Endothelial cell of umbilical vein (primary cell): ENCODE results near the gene ANKRD33. TPM values are rescaled to one million over a fixed set of nuclear protein-coding genes. Genes with fewer than 3 reads are reported as not detected.
A peak's percentile ranks its signal among the peaks of the same experiment; 100 is the strongest.

Source experiments
- BruUV-seq: library from RNA; stranded (reverse); fragments of 400-500 nt; replicated peaks from 2 replicates; lab custom pipeline; 2021; lab: Mats Ljungman, UMichigan
- CTCF ChIA-PET: fragments of 300-600, 350-600 bp; sonication (Branson Sonifier 250); formaldehyde crosslinking; loops from one replicate; lab custom pipeline; 2021; ENCODE audit warnings: antibody characterized with exemption, inconsistent platforms; lab: Charles Lee
- POLR2A ChIA-PET: fragments of 300-600, 350-600 bp; sonication (Branson Sonifier 250); formaldehyde crosslinking; loops from one replicate; lab custom pipeline; 2021; ENCODE audit warnings: antibody characterized with exemption, inconsistent platforms; lab: Charles Lee
- DNase-seq: peaks from one replicate; pipeline ENCODE4 v3.0.0-alpha.2; 2011; ENCODE audit warnings: low read depth, low spot score
- FAIRE-seq: peaks from 2 replicates; lab custom pipeline; 2011; peaks lifted over from hg19 to GRCh38; lab: Jason Lieb, UNC
- H2AFZ ChIP-seq: 2 replicates; pipeline ENCODE4 v1.6.0; 2012; ENCODE audit warnings: low read depth, low read length, control low read depth, inconsistent platforms
- H3K27ac ChIP-seq: 2 replicates; pipeline ENCODE4 v1.5.1; 2011; ENCODE audit warnings: low read depth, mild to moderate bottlenecking, control low read depth, low read length, moderate library complexity; ENCODE audit not compliant: insufficient read depth
- H3K27me3 ChIP-seq, 2 experiments: 2 replicates each; pipeline versions ENCODE4 v1.6.0 to v1.6.1; 2011; ENCODE audit warnings: low read length in 2 of 2, mixed read lengths in 1 of 2; ENCODE audit not compliant: control insufficient read depth in 2 of 2, insufficient read depth in 2 of 2
- H3K36me3 ChIP-seq, 2 experiments: 2 replicates in 1 of 2; 3 replicates in 1 of 2; pipeline ENCODE4 v1.5.1; 2011; ENCODE audit warnings: low read length in 2 of 2, mild to moderate bottlenecking in 1 of 2, moderate library complexity in 1 of 2; ENCODE audit not compliant: control insufficient read depth in 2 of 2, insufficient read depth in 2 of 2; ENCODE audit errors: extremely low read depth in 1 of 2
- H3K4me1 ChIP-seq: 3 replicates; pipeline ENCODE4 v1.5.1; 2011; ENCODE audit warnings: mild to moderate bottlenecking, low read length; ENCODE audit not compliant: control insufficient read depth, insufficient read depth; ENCODE audit errors: extremely low read depth
- H3K4me2 ChIP-seq: 2 replicates; pipeline ENCODE4 v1.6.1; 2011; ENCODE audit warnings: low read length, control low read depth, mixed read lengths; ENCODE audit not compliant: insufficient read depth
- H3K4me3 ChIP-seq, 3 experiments: fragments of 200-600 bp in 1 of 3; sonication (generic), shearing (Covaris generic) in 1 of 3; replicated peaks in 1 of 3; 2 replicates each; pipeline ENCODE4 v1.5.1; 2011 to 2016; ENCODE audit warnings: control low read depth in 3 of 3, low read length in 3 of 3, mild to moderate bottlenecking in 2 of 3, inconsistent platforms in 1 of 3, low read depth in 1 of 3, moderate library complexity in 1 of 3; ENCODE audit not compliant: insufficient read depth in 1 of 3
- H3K79me2 ChIP-seq: 2 replicates; pipeline ENCODE4 v1.6.0; 2012; ENCODE audit warnings: low read length, inconsistent platforms; ENCODE audit not compliant: control insufficient read depth, insufficient read depth
- H3K9ac ChIP-seq: replicated peaks from 2 replicates; pipeline ENCODE3; 2011; ENCODE audit warnings: low read length, control low read depth; ENCODE audit not compliant: insufficient read depth; ENCODE audit errors: extremely low read depth
- H3K9me1 ChIP-seq: replicated peaks from 3 replicates; pipeline ENCODE4 v1.6.0; 2011; ENCODE audit warnings: mild to moderate bottlenecking, low read length; ENCODE audit not compliant: control insufficient read depth, insufficient read depth; ENCODE audit errors: extremely low read depth
- H3K9me3 ChIP-seq: replicated peaks from 2 replicates; pipeline ENCODE4 v1.5.1; 2012; ENCODE audit warnings: low read length, inconsistent platforms; ENCODE audit not compliant: control insufficient read depth, insufficient read depth
- H4K20me1 ChIP-seq: replicated peaks from 2 replicates; pipeline ENCODE3; 2011; ENCODE audit warnings: mild to moderate bottlenecking, low read length; ENCODE audit not compliant: control insufficient read depth, insufficient read depth; ENCODE audit errors: extremely low read depth
- EZH2 ChIP-seq: IDR thresholded peaks from 2 replicates; pipeline ENCODE4 v1.6.1; 2012; ENCODE audit warnings: borderline replicate concordance, low read depth, mild to moderate bottlenecking, moderate library complexity, low read length, inconsistent platforms; ENCODE audit not compliant: severe bottlenecking
- FOS ChIP-seq: IDR thresholded peaks from 2 replicates; pipeline ENCODE4 v1.6.1; 2011; ENCODE audit warnings: mild to moderate bottlenecking, low read length, moderate library complexity, borderline replicate concordance; ENCODE audit not compliant: insufficient read depth
- GATA2 ChIP-seq: IDR thresholded peaks from 2 replicates; pipeline ENCODE4 v1.7.0; 2011; ENCODE audit warnings: low read depth, mild to moderate bottlenecking, moderate library complexity, mixed read lengths, low read length; ENCODE audit not compliant: insufficient read length, insufficient read depth
- JUN ChIP-seq: IDR thresholded peaks from 2 replicates; pipeline ENCODE4 v1.6.1; 2011; ENCODE audit warnings: borderline replicate concordance, low read depth; ENCODE audit not compliant: insufficient read length, insufficient read depth
- MAX ChIP-seq: IDR thresholded peaks from 2 replicates; pipeline ENCODE4 v1.6.1; 2011; ENCODE audit not compliant: insufficient read depth, insufficient read length
- MYC ChIP-seq: IDR thresholded peaks from one replicate; pipeline ENCODE4 v1.6.1; 2011; ENCODE audit warnings: mild to moderate bottlenecking, low read depth, low read length
- POLR2A ChIP-seq: IDR thresholded peaks from 2 replicates; pipeline ENCODE4 v1.6.1; 2012; ENCODE audit warnings: low read depth, mild to moderate bottlenecking, control low read depth, low read length
- POLR2AphosphoS5 ChIP-seq: IDR thresholded peaks from 2 replicates; pipeline ENCODE4 v1.6.1; 2012; ENCODE audit warnings: low read depth, mild to moderate bottlenecking, control low read depth, low read length, moderate library complexity; ENCODE audit not compliant: insufficient read depth
- dilution Hi-C: fragments of 300-500 bp; cut with MboI; formaldehyde crosslinking; loops from one replicate; pipeline ENCODE4 v1.15.0; 2019; ENCODE audit warnings: low sequenced_read_pairs; ENCODE audit not compliant: extremely low pct_ligation_motif_present
- intact Hi-C: fragments of 100-400 bp; cut with micrococcal nuclease; formaldehyde crosslinking; loops from one replicate; pipeline ENCODE4 v1.10.0; 2022
- polyA plus RNA-seq, 4 experiments: library from polyadenylated mRNA; depleted of rRNA in 3 of 4; stranded (reverse) in 3 of 4; unstranded in 1 of 4; fragments of >200 nt; gene quantifications; 2 replicates each; pipeline versions ENCODE4 v1.2.1 to v1.2.3, GENCODE V29; 2011 to 2012; ENCODE audit warnings: missing spikeins in 1 of 4
- total RNA-seq: library from RNA; stranded (reverse); gene quantifications from 2 replicates; pipeline ENCODE4 v1.2.3, GENCODE V29; 2021
- TF ChIP-seq, protein P1 (sequence below), 2 donors: IDR thresholded peaks; 1 replicate in 1 of 2; 2 replicates in 1 of 2; pipeline ENCODE4 v1.5.1; 2011; ENCODE audit warnings: low read length in 2 of 2, mild to moderate bottlenecking in 2 of 2, moderate library complexity in 2 of 2, control low read depth in 1 of 2, inconsistent platforms in 1 of 2, low read depth in 1 of 2; ENCODE audit not compliant: insufficient read depth in 1 of 2; ENCODE audit errors: extremely low read depth in 1 of 2

ANKRD33 gene
- total and polyA plus RNA-seq, 2 donors (not counting 3 experiments of a cell fraction or from before 2014, with no cell fraction given) = 0.80 to 1.2 TPM

DNA sequence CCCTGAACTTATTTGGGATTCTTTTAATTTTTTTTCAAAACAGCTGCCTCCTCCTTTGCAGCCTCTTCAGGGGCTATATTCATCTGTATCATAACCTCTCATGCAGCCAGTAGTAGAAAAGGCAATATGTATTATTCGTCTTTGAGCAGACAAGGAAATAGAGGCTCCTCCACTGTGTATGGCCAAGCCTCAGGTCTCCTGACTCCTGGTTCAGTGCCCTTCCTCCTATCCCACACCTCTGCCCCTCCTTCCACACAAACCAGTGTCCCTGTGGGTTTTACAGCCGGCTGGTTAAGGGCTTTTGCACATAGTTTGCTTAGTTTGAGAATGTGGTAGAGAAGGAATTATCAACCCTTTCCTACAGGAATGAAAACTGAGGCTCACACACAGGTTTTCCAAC is 10.6 kb downstream of the ANKRD33 start:
- peak overlapping the region; percentile 95 for H3K27ac ChIP-seq
- dilution Hi-C loops = no loop called here
- peak overlapping the region; percentile 47 for H3K9ac ChIP-seq
- intact Hi-C loops = no loop called here
- no peaks in the 10 kb centered on the region for H3K27me3 ChIP-seq
- ChIA-PET CTCF (interaction anchor here (0.9 to 10.5 kb wide), 7 partner anchors 11 to 127 kb away, joined by 3 to 393 read pairs (median 5); partner anchors contain the start of gene ACVRL1), POLR2A (interaction anchor here (0.6 to 2.7 kb wide), 6 partner anchors 8 to 105 kb away, joined by 4 to 18 read pairs (median 6); partner anchors contain the start of gene ACVRL1)
- no peak for TF ChIP-seq POLR2A
- TF ChIP-seq, protein P1, sequence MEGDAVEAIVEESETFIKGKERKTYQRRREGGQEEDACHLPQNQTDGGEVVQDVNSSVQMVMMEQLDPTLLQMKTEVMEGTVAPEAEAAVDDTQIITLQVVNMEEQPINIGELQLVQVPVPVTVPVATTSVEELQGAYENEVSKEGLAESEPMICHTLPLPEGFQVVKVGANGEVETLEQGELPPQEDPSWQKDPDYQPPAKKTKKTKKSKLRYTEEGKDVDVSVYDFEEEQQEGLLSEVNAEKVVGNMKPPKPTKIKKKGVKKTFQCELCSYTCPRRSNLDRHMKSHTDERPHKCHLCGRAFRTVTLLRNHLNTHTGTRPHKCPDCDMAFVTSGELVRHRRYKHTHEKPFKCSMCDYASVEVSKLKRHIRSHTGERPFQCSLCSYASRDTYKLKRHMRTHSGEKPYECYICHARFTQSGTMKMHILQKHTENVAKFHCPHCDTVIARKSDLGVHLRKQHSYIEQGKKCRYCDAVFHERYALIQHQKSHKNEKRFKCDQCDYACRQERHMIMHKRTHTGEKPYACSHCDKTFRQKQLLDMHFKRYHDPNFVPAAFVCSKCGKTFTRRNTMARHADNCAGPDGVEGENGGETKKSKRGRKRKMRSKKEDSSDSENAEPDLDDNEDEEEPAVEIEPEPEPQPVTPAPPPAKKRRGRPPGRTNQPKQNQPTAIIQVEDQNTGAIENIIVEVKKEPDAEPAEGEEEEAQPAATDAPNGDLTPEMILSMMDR (IDR thresholded peaks at IDR 0.05; ENCODE audit: extremely low read depth in 1 of 2, insufficient read depth in 1 of 2, low read depth in 1 of 2, low read length in 2 of 2) = no peak
- TF ChIP-seq MYC = no peak
- no peak for TF ChIP-seq GATA2
- TF ChIP-seq EZH2 = no peak
- no peaks in the 10 kb centered on the region for H3K36me3 ChIP-seq
- H3K79me2 ChIP-seq = no peaks in the 10 kb centered on the region
- H3K4me1 ChIP-seq = peaks cover 67% of the 10 kb centered on the region
- peak overlapping the region; percentile 58 for H3K4me2 ChIP-seq
- H3K9me1 ChIP-seq = no peaks in the 10 kb centered on the region
- H3K4me3 ChIP-seq = no peak overlapping the region
- BruUV-seq = TSS peak; percentile 55
- FAIRE-seq (no peak), DNase-seq (no peak)
- H2AFZ ChIP-seq = no peak overlapping the region
- H4K20me1 ChIP-seq = no peaks in the 10 kb centered on the region
- H3K9me3 ChIP-seq = no peaks in the 10 kb centered on the region

DNA sequence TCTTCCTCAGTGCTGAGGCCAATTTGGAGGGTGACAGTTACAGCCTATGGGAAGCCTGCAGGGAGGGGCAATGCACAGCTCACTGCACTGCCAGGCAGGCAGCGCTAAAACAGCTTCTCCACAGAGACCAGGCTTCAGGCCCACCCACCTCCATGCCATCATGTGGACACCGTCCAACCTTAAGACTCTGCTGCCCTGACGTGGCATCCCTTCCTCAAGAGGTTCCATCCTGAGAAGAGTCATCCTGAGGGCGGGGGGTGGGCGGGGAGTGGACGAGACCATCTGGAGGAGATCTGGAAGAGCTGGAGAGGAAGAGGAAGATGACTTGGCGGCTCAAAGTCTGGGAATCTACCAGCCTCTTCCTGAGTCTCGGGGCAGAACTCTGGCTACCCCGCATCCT is 11.0 kb downstream of the ANKRD33 start:
- no peak overlapping the region for H2AFZ ChIP-seq
- CTCF ChIA-PET = interaction anchor here (0.9 to 10.5 kb wide), 7 partner anchors 10 to 126 kb away, joined by 3 to 393 read pairs (median 5); partner anchors contain the start of gene ACVRL1
- H3K4me1 ChIP-seq = peaks cover 67% of the 10 kb centered on the region
- DNase-seq (peak; percentile 92), FAIRE-seq (peak; percentile 97)
- dilution Hi-C loops (no loop called here), intact Hi-C loops (no loop called here)
- no peaks in the 10 kb centered on the region for H3K27me3 ChIP-seq
- no peak for TF ChIP-seq JUN
- peak; percentile 12 for TF ChIP-seq POLR2A
- TF ChIP-seq POLR2AphosphoS5 = peak; percentile 73
- peak; percentile 40 for TF ChIP-seq GATA2
- no peak for TF ChIP-seq MYC
- TF ChIP-seq MAX = peak; percentile 46
- peak; percentile 36 for TF ChIP-seq FOS
- TF ChIP-seq, protein P1 (IDR thresholded peaks at IDR 0.05; ENCODE audit: extremely low read depth in 1 of 2, insufficient read depth in 1 of 2, low read depth in 1 of 2, low read length in 2 of 2) = no peak
- no peak for TF ChIP-seq EZH2
- H3K4me3 ChIP-seq = no peak overlapping the region
- H3K9me1 ChIP-seq = no peaks in the 10 kb centered on the region
- BruUV-seq = no TSS peak
- H3K79me2 ChIP-seq = no peaks in the 10 kb centered on the region
- POLR2A ChIA-PET = interaction anchor here (0.6 to 1.2 kb wide), 5 partner anchors 13 to 104 kb away, joined by 4 to 10 read pairs (median 6); no protein-coding TSS in a partner anchor
- peak overlapping the region; percentile 56 for H3K9ac ChIP-seq
- H3K9me3 ChIP-seq = no peaks in the 10 kb centered on the region
- peak overlapping the region; percentile 95 for H3K27ac ChIP-seq
- peak overlapping the region; percentile 58 for H3K4me2 ChIP-seq
- H4K20me1 ChIP-seq = no peaks in the 10 kb centered on the region
- H3K36me3 ChIP-seq = no peaks in the 10 kb centered on the region
